ENCODE data around the gene OTUD5. TPM values are rescaled to one million over a fixed set of nuclear protein-coding genes. Genes with fewer than 3 reads are reported as not detected.

The OTUD5 gene
- total RNA-seq, 1 experiment from 2014 or later: 59.5 TPM

DNA sequence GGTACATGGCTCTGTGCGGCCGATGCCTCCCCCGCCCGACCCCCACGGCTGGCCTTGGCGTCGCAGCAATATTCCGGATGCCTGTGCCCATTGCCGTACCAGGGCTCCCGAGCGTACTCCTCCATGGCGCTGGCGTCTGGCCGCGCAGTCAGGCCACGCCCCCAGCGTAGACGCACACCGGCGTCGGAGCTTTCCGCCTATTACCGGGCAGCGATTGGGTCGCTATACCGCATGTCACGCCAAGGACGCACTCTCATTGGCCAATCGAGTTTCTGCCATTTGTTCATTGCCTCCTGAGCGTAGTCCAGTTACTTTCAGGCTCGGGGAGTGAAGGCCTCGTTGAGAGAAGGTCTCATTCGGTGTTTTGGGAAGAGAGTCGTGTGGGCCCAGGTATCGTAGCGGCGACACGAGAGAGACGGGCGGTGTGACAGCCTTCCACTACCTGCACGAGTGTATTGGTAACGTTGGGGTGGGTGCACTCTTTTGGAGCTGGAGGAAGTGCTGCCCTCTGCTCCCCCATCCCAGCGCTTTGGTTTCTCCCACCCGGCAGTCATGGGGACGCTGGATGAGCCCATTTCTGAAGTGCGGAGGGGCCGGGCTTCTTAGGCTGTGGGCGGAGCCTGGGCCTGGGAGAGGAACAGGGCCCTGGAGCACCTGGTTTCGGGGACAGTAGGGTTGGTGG lies 59.6 kb downstream of the OTUD5 start, which contains the start of the genes PQBP1 and TIMM17B:
Gene PQBP1 (plus strand): TSS at position 306 of the 682 bp plus-strand sequence. CDS start 580 bp downstream, outside the sequence.
Gene TIMM17B (minus strand): TSS at position 144 of the 682 bp plus-strand sequence. CDS start 19 bp downstream, at position 125.
- intact Hi-C loops (cut with micrococcal nuclease; ENCODE audit: unreplicated experiment) (no loop called here), in situ Hi-C loops (cut with HindIII; ENCODE audit: low pct_unique_long_range_greater_than_20kb, low sequenced_read_pairs) (no loop called here)
- CTCF ChIA-PET: interaction anchor here (0.6 kb wide), 1 partner anchor 158 kb away, joined by 4 read pairs; no protein-coding TSS in a partner anchor
- Histone ChIP-seq H3K27me3 (ENCODE audit: control insufficient read depth, insufficient read depth, low read length) (no peaks in the 10 kb centered on the region), H3K4me1 (ENCODE audit: control insufficient read depth, insufficient read depth, low read length) (peaks cover 6% of the 10 kb centered on the region; the same call in 1 of the 2 replicates), H3K27ac (ENCODE audit: low read length) (peak within 1 kb of the TSS; percentile 94), H3K4me3 (ENCODE audit: low read depth in 2 of 2, low read length in 2 of 2) (peak within 1 kb of the TSS; percentile 71 to 82), H3K36me3 (ENCODE audit: control insufficient read depth, insufficient read depth, low read length) (0 out of 2 replicates have a peak, but pooled peaks cover 2% of the 10 kb centered on the region), H3K9me3 (ENCODE audit: control insufficient read depth, insufficient read depth, low read depth, low read length) (no peaks in the 10 kb centered on the region)
- ATAC-seq (peak; percentile 93), DNase-seq (ENCODE audit: low read depth, low spot score) (peak; percentile 94)
- POLR2A ChIA-PET: interaction anchor here (0.7 to 1.3 kb wide), 2 partner anchors 13 to 14 kb away, joined by 3 to 6 read pairs; partner anchors contain the start of gene SLC35A2
- TF ChIP-seq, protein P1, sequence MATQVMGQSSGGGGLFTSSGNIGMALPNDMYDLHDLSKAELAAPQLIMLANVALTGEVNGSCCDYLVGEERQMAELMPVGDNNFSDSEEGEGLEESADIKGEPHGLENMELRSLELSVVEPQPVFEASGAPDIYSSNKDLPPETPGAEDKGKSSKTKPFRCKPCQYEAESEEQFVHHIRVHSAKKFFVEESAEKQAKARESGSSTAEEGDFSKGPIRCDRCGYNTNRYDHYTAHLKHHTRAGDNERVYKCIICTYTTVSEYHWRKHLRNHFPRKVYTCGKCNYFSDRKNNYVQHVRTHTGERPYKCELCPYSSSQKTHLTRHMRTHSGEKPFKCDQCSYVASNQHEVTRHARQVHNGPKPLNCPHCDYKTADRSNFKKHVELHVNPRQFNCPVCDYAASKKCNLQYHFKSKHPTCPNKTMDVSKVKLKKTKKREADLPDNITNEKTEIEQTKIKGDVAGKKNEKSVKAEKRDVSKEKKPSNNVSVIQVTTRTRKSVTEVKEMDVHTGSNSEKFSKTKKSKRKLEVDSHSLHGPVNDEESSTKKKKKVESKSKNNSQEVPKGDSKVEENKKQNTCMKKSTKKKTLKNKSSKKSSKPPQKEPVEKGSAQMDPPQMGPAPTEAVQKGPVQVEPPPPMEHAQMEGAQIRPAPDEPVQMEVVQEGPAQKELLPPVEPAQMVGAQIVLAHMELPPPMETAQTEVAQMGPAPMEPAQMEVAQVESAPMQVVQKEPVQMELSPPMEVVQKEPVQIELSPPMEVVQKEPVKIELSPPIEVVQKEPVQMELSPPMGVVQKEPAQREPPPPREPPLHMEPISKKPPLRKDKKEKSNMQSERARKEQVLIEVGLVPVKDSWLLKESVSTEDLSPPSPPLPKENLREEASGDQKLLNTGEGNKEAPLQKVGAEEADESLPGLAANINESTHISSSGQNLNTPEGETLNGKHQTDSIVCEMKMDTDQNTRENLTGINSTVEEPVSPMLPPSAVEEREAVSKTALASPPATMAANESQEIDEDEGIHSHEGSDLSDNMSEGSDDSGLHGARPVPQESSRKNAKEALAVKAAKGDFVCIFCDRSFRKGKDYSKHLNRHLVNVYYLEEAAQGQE (IDR thresholded peaks at IDR 0.05; ENCODE audit: insufficient read depth in 1 of 2, low read depth in 2 of 2, low read length in 1 of 2): no peak
- TF ChIP-seq TCF7L2 (IDR thresholded peaks at IDR 0.05; ENCODE audit: low read depth, low read length): no peak
- TF ChIP-seq SIN3A (IDR thresholded peaks at IDR 0.05; ENCODE audit: borderline replicate concordance, insufficient read depth, low read depth, low read length): peak; percentile 66; the same call in 1 of the 2 replicates
- peak; percentile 79 for TF ChIP-seq POLR2AphosphoS5 (IDR thresholded peaks at IDR 0.05; ENCODE audit: low read depth, low read length)
- TF ChIP-seq, protein P2, sequence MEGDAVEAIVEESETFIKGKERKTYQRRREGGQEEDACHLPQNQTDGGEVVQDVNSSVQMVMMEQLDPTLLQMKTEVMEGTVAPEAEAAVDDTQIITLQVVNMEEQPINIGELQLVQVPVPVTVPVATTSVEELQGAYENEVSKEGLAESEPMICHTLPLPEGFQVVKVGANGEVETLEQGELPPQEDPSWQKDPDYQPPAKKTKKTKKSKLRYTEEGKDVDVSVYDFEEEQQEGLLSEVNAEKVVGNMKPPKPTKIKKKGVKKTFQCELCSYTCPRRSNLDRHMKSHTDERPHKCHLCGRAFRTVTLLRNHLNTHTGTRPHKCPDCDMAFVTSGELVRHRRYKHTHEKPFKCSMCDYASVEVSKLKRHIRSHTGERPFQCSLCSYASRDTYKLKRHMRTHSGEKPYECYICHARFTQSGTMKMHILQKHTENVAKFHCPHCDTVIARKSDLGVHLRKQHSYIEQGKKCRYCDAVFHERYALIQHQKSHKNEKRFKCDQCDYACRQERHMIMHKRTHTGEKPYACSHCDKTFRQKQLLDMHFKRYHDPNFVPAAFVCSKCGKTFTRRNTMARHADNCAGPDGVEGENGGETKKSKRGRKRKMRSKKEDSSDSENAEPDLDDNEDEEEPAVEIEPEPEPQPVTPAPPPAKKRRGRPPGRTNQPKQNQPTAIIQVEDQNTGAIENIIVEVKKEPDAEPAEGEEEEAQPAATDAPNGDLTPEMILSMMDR (IDR thresholded peaks at IDR 0.05): no peak
- no TSS peak for BruUV-seq (replicated peaks)

DNA sequence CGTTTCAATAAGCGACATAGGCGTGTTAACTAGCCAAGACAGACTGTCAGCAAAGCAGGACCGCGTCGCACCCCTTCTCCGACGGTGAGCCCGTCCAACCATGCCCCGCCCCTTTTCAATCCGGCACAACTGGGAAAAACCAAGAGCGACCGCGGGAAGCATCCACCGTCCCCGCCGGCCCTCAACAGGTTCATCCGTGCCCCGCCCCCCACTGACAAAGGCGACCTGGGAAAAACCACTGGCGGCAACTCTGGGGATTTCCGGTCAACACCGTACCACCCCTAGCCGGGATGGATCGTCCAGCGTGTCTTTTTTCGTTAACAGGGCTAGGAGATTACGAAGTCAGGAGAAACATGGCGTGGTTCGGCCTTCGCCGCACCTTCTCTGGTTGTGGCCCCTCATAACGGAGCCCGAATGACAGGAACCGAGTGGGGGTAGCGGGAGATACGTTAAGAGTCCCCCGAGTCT lies 60.2 kb downstream of the OTUD5 start:
- in situ Hi-C loops (cut with HindIII; ENCODE audit: low pct_unique_long_range_greater_than_20kb, low sequenced_read_pairs): no loop called here
- BruUV-seq (replicated peaks): no TSS peak

More for the DNA sequence above, 60.2 kb downstream of the OTUD5 start:
- Histone ChIP-seq H3K4me1 (ENCODE audit: control insufficient read depth, insufficient read depth, low read length) (peaks cover 6% of the 10 kb centered on the region; the same call in 1 of the 2 replicates), H3K27ac (ENCODE audit: low read length) (peak overlapping the region; percentile 94), H3K9me3 (ENCODE audit: control insufficient read depth, insufficient read depth, low read depth, low read length) (no peaks in the 10 kb centered on the region), H3K36me3 (ENCODE audit: control insufficient read depth, insufficient read depth, low read length) (0 out of 2 replicates have a peak, but pooled peaks cover 2% of the 10 kb centered on the region), H3K4me3 (ENCODE audit: low read depth in 2 of 2, low read length in 2 of 2) (peak overlapping the region; percentile 71 to 82), H3K27me3 (ENCODE audit: control insufficient read depth, insufficient read depth, low read length) (no peaks in the 10 kb centered on the region)
- ChIA-PET POLR2A (interaction anchor here (0.7 to 1.3 kb wide), 2 partner anchors 13 to 14 kb away, joined by 3 to 6 read pairs; partner anchors contain the start of gene SLC35A2), CTCF (no interaction called here)
- ATAC-seq (peak; percentile 63), DNase-seq (ENCODE audit: low read depth, low spot score) (no peak)
- TF ChIP-seq, protein P2 (IDR thresholded peaks at IDR 0.05): no peak
- TF ChIP-seq TCF7L2 (IDR thresholded peaks at IDR 0.05; ENCODE audit: low read depth, low read length): peak; percentile 14; the same call in 1 of the 2 replicates
- no peak for TF ChIP-seq SIN3A (IDR thresholded peaks at IDR 0.05; ENCODE audit: borderline replicate concordance, insufficient read depth, low read depth, low read length)
- no peak; the same call in 1 of the 2 replicates for TF ChIP-seq POLR2AphosphoS5 (IDR thresholded peaks at IDR 0.05; ENCODE audit: low read depth, low read length)
- intact Hi-C loops (cut with micrococcal nuclease; ENCODE audit: unreplicated experiment): no loop called here

All from Panc1 (cell line).